HG03060 (cell line): ENCODE data around the gene DOK7.

ENCODE experiments used
- ATAC-seq: cut with Tn5 transposase; IDR thresholded peaks from one replicate; pipeline ENCODE4 v1.9.1; 2021; ENCODE audit warnings: low read depth, moderate number of reproducible peaks; ENCODE audit not compliant: unreplicated experiment

The DOK7 gene

GRCh38 chr4:3473181-3473950, 10.3 kb downstream of the DOK7 start:
- ATAC-seq, result no peak

DNA sequence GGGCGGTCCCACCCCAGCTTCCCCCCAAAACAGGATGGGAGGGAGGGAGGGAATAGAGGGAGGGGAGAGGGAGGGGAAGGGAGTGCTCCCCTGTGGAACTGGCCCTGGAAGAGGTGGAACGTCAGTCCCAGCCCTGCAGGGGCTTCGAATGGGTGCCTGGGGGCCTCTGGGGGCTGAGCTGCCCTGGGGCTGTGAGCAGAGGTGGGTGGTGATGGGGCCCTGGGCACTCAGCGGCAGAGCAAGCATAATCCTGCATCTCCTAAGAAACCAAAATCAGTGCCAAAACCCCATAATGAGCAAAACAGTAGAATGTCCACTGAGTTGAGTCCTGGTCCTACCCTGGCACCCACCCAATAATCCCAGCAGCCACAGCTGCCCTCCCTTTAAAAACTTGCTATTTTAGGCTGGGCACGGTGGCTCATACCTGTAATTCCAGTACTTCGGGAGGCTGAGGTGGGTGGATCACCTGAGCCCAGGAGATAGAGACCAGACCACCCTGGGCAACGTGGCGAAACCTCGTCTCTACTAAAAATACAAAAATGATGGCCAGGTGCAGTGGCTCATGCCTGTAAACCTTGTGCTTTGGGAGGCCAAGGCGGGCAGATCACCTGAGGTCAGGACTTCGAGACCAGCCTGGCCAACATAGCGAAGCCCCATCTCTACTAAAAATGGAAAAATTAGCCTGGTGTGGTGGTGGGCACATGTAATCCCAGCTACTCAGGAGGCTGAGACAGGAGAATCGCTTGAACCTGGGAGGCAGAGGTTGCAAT, 11.1 kb downstream of the DOK7 start:
- no peak for ATAC-seq

- no peak for ATAC-seq
Measured at GRCh38 chr4:3475041-3475712, 12.1 kb downstream of the DOK7 start.

DNA sequence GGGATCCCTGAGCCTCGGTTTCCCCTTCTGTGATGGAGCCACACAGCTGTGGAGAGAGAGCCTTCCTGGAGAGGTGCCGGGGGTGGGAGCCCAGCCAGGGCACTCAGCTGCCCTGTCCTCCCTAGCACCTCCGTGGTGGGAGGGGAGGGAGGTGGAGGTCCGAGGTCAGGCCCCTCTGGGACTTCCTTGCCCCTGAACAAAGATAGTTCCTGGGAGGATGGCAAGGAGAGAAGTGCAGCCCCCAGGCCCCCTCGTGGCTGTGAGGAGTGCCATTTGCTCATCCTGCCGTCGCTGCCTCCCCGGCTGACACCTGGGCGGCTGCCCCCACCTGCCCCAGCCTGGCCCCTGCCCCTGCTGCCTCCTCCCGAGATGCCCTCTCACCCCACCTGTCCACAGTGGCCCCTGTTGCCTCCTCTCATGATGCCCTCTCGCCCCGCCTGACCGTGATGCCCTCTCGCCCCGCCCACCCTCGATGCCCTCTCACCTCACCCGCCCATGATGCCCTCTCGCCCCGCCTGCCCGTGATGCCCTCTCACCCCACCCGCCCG, 12.7 kb downstream of the DOK7 start:
- ATAC-seq, result no peak

- no peak for ATAC-seq
Measured at GRCh38 chr4:3476341-3476747, 13.2 kb downstream of the DOK7 start.

GRCh38 chr4:3476936-3477749, 14.0 kb downstream of the DOK7 start:
- no peak for ATAC-seq

- no peak for ATAC-seq
Measured at GRCh38 chr4:3477750-3478430, 14.8 kb downstream of the DOK7 start.

- ATAC-seq, result no peak
Measured at GRCh38 chr4:3478446-3479357, 15.6 kb downstream of the DOK7 start.

- no peak for ATAC-seq
Measured at GRCh38 chr4:3479358-3480101, 16.4 kb downstream of the DOK7 start.

DNA sequence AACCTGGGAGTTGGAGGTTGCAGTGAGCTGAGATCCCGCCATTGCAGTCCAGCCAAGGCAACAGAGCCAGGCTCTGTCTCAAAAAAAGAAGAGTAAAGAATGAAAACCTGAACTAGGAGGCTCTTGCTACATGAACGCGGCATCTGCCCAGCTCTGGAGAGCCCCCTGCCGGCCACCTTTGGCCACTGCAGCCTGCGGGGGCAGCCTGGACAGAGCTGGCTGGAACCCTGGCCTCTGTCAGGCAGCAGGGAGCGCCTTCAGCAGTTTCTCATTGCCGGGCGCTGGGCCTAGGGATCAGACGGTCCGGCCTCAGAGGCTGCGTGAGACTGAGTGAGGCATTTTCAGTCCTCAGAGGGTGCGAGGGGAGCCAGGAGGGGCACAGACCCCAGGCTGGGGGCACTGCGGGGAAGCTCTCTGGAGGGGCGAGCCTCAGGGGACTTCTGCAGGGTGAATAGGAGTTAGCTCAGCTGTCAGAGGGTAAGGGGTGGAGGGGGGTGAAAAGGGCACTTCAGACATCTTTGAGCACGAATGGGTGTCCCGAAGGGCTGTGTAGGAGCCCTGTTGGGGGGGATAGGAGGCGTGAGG, 17.5 kb downstream of the DOK7 start:
- ATAC-seq, result no peak

DNA sequence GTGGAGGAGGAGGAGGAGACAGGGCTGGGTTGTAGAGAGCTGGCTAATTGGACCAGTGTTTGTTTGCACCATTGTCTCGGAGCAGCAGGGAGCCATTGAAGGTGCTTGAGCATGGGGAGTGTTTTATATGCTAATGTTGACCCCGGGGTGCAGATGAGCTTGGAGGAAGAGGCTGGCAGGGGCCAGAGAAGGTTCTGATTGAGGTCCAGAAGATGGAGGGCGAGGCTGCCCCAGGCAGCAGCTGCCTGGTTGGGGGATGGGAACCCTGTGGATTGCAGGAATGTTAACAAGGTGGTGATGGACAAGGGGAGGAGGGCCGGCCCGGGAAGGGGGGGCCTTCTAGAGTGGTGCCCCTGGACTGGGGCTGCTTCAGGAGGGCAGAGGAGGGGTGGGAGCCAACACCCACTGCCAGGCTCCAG, 18.0 kb downstream of the DOK7 start:
- no peak for ATAC-seq

GRCh38 chr4:3481783-3482393, 18.8 kb downstream of the DOK7 start:
- ATAC-seq, result no peak

DNA sequence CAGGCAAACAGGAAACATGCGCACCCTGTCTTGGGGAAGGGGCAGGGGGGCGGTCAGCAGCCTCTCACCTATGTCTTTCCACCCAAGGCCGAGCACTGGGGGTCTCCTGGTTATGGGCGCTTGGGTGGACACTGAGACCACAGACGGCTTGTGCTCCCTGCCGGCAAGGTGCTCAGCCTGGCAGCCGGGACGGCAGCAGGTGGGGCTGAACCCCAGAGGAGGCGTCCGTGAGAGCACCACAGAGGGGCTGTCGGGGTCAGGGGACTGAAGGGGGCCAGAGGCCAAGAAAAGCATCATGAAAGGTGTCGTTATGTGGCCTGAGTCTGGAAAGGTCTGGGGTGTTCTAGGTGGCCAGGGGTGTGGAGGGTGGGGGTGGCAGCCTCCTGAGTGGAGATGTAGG, 19.6 kb downstream of the DOK7 start:
- no peak for ATAC-seq

DNA sequence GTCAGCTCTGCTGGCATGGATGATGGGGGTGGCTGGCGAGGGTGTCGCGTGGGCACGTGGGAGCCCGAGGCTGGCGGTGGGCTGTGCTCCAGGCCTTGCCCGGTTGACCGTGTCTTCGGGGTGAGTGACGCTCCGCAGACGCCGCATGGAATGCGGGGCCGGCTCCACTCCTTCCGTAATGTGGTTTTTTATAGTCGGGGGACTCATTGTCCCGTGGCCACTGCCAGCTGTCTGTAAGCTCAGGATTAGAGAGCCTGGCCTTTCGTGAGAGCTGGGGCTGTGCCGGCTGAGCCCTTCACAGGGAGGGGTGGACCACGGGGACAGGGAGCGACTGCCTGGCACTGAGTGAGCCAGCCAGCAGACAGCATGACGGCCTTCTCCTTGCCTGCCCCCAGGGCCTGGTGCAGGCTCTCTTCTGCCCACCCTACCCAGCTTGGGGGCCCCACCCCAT, 20.4 kb downstream of the DOK7 start:
- ATAC-seq, result no peak

- ATAC-seq, result no peak
Measured at GRCh38 chr4:3484057-3484973, 21.2 kb downstream of the DOK7 start.
